ENCODE results near the gene TMEM38B.

- no peak for TF ChIP-seq CTCF (conservative IDR thresholded peaks at IDR 0.05)
- no peak for TF ChIP-seq EZH2 (IDR thresholded peaks at IDR 0.05; ENCODE audit: low read depth)
Measured at GRCh38 chr9:105663914-105664313, 30.4 kb upstream of the TMEM38B start.

Measured in PC-9 (cell line).